Activated naive CD8-positive, alpha-beta T cell treated with anti-CD3 and anti-CD28 coated beads for 36 hours (primary cell): Measurements from ENCODE around the gene MRPL50. TPM values are rescaled to one million over a fixed set of nuclear protein-coding genes. Genes with fewer than 3 reads are reported as not detected.

Experiments used
- DNase-seq: peaks from one replicate; pipeline ENCODE4 v3.0.0; 2021
- H3K27ac Mint-ChIP-seq: one replicate; pipeline ENCODE4 v1.8.0; 2022; ENCODE audit warnings: mild to moderate bottlenecking, moderate library complexity, mixed read lengths
- H3K27me3 Mint-ChIP-seq: one replicate; pipeline ENCODE4 v1.8.0; 2022; ENCODE audit warnings: mild to moderate bottlenecking, mixed read lengths
- H3K36me3 Mint-ChIP-seq: one replicate; pipeline ENCODE4 v1.8.0; 2021; ENCODE audit warnings: mild to moderate bottlenecking, mixed read lengths
- H3K4me1 Mint-ChIP-seq: one replicate; pipeline ENCODE4 v1.8.0; 2021; ENCODE audit warnings: mixed read lengths
- H3K4me3 Mint-ChIP-seq: one replicate; pipeline ENCODE4 v1.8.0; 2022; ENCODE audit warnings: mild to moderate bottlenecking, moderate library complexity, mixed read lengths
- H3K9me3 Mint-ChIP-seq: one replicate; pipeline ENCODE4 v1.8.0; 2022; ENCODE audit warnings: mixed read lengths
- total RNA-seq, 2 experiments: library from RNA; stranded (reverse); gene quantifications; one replicate each; pipeline ENCODE4 v1.2.3, GENCODE V29; 2021

Gene MRPL50
- total RNA-seq, 2 experiments from 2014 or later, result 17.3 to 19.4 TPM

DNA sequence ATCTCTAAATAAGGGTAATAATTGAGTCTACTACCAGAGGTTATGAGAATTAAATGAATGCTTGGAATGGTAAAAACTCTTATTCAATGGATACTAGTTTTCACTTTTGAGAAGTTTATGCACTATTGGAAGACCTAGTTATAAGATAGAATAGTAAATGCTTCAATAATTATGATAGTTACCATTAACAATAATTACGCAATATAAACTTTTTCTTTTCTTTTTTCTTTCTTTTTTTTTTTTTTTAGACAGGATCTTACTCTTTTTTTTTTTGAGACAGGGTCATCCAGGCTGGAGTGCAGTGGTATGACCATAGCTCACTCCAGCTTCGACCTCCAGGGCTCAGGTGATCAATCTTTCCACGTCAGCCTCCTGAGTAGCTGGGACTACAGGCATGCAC, 30.5 kb upstream of the MRPL50 start:
- Mint-ChIP-seq H3K4me1 (no peaks in the 10 kb centered on the region), H3K36me3 (no peaks in the 10 kb centered on the region), H3K27me3 (peaks cover 7% of the 10 kb centered on the region), H3K4me3 (no peak overlapping the region), H3K9me3 (peaks cover 2% of the 10 kb centered on the region), H3K27ac (no peak overlapping the region)
- DNase-seq, result no peak

DNA sequence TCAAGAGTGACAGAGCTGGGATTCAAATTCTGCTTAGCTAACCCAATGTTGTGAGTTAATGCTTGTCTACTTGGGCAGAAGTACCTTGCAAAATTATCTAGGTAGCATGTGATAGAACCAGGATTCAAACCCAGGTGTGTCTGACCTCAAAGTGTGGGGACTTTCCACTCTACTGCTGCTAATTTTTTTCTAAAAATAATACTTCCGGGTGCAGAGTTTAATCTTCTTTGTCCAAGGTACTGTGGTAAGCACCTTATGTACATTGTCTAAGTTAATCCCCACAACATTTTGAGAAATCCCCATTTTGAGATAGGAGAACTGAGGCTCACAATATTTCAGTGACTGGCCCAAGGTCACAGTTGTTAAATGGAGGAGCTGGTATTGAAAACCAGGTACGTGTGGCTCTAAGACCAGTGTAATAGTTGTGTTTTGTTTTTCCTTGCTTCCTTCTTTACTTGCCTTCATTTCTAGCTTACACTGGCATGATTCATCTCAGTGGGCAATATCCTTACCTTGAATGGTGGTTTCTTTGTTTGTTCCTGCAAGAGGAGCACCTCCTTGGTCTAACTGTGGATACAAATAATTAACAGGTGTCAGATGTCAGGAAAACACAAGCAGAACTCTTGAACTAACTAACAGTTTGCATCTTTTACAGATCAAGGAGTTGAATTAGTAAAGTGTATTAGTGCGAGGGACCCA, 29.7 kb upstream of the MRPL50 start:
- H3K27me3 Mint-ChIP-seq, result peaks cover 5% of the 10 kb centered on the region
- H3K36me3 Mint-ChIP-seq, result no peaks in the 10 kb centered on the region
- peaks cover 8% of the 10 kb centered on the region for H3K9me3 Mint-ChIP-seq
- no peak for DNase-seq
- H3K4me1 Mint-ChIP-seq, result no peaks in the 10 kb centered on the region
- no peak overlapping the region for H3K27ac Mint-ChIP-seq
- no peak overlapping the region for H3K4me3 Mint-ChIP-seq

DNA sequence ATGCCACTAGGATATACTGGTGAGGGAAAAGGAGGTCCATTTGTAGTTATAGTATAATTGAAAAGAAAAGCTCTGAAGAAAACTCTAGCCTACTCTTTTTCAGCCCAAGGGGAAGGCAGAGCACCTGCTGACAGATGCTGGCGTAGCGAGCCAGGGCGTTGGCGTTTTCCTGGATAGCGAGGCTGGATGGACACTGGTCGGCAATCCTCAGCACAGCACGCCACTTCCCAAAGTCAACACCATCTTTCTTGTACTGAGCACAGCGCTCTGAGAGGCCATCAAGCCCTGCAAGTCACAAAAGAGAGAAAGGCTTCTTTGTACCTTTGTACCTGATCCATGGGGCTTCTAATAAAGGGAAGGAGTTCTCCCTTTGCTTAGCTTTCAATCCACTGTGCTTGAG, 28.9 kb upstream of the MRPL50 start:
- DNase-seq, result no peak
- Mint-ChIP-seq H3K4me1 (no peaks in the 10 kb centered on the region), H3K36me3 (no peaks in the 10 kb centered on the region), H3K9me3 (peaks cover 9% of the 10 kb centered on the region), H3K4me3 (no peak overlapping the region), H3K27ac (no peak overlapping the region), H3K27me3 (peaks cover 5% of the 10 kb centered on the region)

DNA sequence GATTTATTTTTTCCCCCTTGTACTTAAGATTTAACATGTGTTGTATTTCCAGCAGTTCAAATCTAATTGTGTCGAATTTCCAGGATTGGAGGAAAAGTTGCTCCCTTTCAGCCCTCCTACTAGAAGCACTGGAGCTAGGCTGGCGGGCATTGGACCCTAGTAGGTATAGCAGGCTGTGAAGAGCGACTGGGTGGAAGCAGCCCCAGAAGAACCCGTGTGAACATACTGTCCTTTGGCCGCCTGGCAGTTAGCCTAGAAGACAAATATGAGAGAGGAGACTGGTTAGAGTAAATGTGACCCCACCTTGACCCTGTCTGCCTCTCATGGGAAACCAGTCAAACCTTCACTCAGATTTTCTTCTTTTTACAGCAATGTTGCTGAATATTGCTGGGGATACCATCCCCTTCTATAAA, 23.2 kb upstream of the MRPL50 start:
- no peaks in the 10 kb centered on the region for H3K4me1 Mint-ChIP-seq
- no peak overlapping the region for H3K4me3 Mint-ChIP-seq
- no peaks in the 10 kb centered on the region for H3K27me3 Mint-ChIP-seq
- no peak for DNase-seq
- H3K36me3 Mint-ChIP-seq, result peaks cover 24% of the 10 kb centered on the region
- peaks cover 41% of the 10 kb centered on the region for H3K9me3 Mint-ChIP-seq
- H3K27ac Mint-ChIP-seq, result no peak overlapping the region

DNA sequence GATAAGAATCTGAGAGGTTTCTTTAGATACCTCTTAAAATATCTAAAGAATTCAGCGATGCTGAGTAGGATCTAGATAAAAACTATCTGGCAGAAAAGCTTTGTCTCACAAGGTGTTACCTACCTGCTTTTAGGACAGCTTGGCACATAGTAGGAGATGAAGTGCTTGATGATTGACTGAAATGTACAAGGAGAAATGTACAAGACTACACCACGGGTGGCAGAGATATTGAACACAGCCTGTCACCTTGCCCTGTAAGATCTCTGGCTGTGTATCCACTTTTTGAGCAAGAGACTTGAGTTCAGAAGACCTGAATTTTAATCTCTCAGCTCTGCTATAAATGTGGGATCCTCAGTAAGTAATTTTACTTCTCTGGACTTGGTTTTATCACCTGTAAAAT, 21.4 kb upstream of the MRPL50 start:
- Mint-ChIP-seq H3K4me3 (no peak overlapping the region), H3K4me1 (no peaks in the 10 kb centered on the region), H3K27ac (no peak overlapping the region), H3K36me3 (peaks cover 34% of the 10 kb centered on the region), H3K9me3 (peaks cover 47% of the 10 kb centered on the region), H3K27me3 (no peaks in the 10 kb centered on the region)
- DNase-seq, result no peak

DNA sequence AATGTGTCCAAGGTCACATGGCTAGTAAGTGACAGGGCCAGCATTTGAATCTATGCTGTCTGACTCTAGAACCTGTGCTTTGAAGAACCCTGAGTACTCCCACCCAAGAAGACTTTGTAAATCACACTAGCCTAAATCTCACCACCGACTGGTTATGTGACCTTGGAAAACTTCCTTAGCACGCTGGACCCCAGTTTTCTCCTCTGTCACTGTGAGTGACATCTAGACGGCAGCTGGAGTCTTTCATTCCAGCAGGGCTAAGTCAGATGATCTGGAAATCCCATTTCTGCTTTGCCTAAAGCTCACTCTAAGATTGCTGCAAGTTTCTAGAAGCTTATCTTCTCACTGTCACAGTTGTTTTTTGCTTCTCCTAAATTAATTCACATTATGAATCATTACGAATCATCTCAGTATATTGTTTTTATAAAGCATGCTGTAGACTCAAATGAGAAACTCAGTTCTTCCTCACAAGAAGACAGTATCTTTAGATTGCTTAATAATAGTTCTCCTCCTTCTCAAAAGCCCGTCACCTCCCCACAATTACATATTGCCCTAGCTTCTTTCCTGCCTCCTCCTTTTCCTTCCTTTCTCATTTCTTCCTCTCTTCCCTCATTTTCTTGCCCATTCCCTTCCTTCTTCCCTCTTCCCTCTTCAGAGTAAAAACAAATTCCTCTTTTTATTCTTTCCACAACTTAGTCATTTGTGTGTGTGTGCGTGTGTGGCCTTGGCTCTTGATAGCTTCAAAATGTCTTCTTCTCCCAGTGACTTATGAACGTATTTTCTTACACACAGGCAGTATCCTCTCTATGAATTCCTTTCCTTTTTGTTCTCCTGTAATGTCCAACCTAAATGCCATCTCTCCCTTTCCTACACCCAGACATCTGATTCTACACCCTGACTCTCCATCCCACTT, 20.4 kb upstream of the MRPL50 start:
- no peak for DNase-seq
- H3K4me3 Mint-ChIP-seq, result no peak overlapping the region
- H3K27ac Mint-ChIP-seq, result no peak overlapping the region
- H3K4me1 Mint-ChIP-seq, result no peaks in the 10 kb centered on the region
- peaks cover 42% of the 10 kb centered on the region for H3K36me3 Mint-ChIP-seq
- H3K27me3 Mint-ChIP-seq, result no peaks in the 10 kb centered on the region
- peaks cover 50% of the 10 kb centered on the region for H3K9me3 Mint-ChIP-seq

DNA sequence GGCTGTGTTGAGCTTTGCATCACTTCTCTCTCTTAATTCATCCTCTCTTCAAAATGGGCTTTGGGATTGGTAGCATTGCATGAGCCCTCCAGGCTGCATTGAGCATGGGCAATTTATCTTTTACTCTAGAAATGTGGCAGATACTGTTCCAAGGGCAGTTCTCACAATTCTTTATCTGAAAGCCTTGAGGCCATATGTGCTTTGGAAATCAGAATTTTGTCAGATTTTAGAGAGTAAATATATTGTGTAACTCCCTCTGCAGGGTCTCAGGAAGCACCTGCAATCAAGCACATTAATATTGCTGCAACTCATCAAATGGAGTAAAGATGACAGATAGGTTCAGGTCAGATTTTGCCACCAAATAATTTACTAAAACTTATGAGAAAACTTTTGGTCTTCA, 19.6 kb upstream of the MRPL50 start:
- Mint-ChIP-seq H3K27ac (no peak overlapping the region), H3K36me3 (peaks cover 50% of the 10 kb centered on the region), H3K27me3 (no peaks in the 10 kb centered on the region), H3K9me3 (peaks cover 53% of the 10 kb centered on the region), H3K4me3 (no peak overlapping the region), H3K4me1 (no peaks in the 10 kb centered on the region)
- DNase-seq, result no peak

DNA sequence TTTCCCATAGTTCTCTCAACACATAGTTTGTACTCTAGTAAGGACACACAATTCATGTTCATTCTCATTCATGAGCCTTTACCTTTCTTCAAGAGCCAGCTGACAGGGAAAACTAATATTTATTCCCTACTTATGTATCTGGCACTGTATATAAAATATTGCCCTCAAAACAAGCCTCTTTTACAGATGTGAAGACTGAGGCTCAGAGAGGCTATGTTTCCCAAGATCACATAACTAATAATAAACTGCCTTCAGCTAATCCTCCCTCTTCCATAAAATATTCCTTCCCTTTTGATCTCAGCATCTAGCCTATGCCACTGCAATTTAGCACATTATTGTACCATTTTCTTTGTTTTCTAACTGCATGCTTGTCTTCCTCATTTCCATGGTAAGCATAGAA, 19.0 kb upstream of the MRPL50 start:
- no peak for DNase-seq
- H3K27me3 Mint-ChIP-seq, result no peaks in the 10 kb centered on the region
- H3K27ac Mint-ChIP-seq, result no peak overlapping the region
- H3K4me1 Mint-ChIP-seq, result no peaks in the 10 kb centered on the region
- H3K4me3 Mint-ChIP-seq, result no peak overlapping the region
- peaks cover 57% of the 10 kb centered on the region for H3K9me3 Mint-ChIP-seq
- peaks cover 54% of the 10 kb centered on the region for H3K36me3 Mint-ChIP-seq

DNA sequence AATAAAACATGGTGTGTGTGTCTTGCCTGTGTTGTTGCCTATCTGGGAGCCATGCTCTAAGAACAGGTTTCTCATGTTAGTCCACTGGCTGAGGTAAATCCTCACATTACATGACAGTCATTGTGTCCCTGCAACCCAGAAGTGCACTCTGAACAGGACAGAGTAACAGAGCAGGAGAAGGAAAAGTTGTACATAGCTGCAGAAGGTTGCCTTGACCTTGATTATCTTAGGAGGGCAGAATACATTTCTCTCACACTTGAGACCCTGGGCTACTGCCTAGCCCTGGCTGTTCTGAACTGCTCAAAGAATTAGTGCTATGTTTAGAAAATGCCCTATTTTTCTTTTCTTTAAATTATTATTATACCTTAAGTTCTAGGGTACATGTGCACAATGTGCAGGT, 17.2 kb upstream of the MRPL50 start:
- no peaks in the 10 kb centered on the region for H3K4me1 Mint-ChIP-seq
- no peak overlapping the region for H3K4me3 Mint-ChIP-seq
- no peaks in the 10 kb centered on the region for H3K27me3 Mint-ChIP-seq
- peaks cover 63% of the 10 kb centered on the region for H3K36me3 Mint-ChIP-seq
- no peak for DNase-seq
- H3K9me3 Mint-ChIP-seq, result peaks cover 61% of the 10 kb centered on the region
- no peak overlapping the region for H3K27ac Mint-ChIP-seq

DNA sequence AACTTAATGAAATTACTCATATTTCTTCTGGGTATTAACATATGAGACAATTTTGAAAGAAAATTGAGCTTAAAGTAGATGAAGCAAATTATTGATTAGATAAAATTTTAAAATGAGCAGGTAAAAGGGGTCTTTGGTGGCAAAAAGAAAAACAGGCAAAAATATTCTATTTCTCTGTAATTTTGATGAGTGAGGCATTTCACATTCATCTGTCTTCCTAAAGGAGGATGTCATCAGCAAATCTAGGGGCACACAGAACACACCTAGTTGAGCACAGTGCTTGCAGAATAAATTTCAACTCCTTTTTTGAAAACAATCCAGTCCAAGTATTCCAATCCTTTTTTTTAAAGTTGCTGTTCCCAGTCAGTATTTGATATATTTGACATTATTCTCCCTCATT, 16.4 kb upstream of the MRPL50 start:
- no peak overlapping the region for H3K27ac Mint-ChIP-seq
- no peak overlapping the region for H3K4me3 Mint-ChIP-seq
- DNase-seq, result no peak
- no peaks in the 10 kb centered on the region for H3K4me1 Mint-ChIP-seq
- no peaks in the 10 kb centered on the region for H3K27me3 Mint-ChIP-seq
- H3K9me3 Mint-ChIP-seq, result peaks cover 62% of the 10 kb centered on the region
- peaks cover 66% of the 10 kb centered on the region for H3K36me3 Mint-ChIP-seq

DNA sequence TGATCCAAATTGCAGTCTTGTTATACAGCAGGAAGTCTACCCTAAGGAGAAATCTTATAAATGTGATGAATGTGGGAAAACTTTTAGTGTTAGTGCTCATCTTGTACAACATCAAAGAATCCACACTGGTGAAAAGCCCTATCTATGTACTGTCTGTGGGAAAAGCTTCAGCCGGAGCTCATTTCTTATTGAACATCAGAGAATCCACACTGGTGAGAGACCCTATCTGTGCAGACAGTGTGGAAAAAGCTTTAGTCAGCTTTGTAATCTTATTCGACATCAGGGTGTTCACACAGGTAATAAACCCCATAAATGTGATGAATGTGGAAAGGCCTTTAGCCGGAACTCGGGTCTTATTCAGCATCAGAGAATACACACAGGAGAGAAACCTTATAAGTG, 10.7 kb upstream of the MRPL50 start:
- Mint-ChIP-seq H3K36me3 (peaks cover 87% of the 10 kb centered on the region), H3K4me1 (no peaks in the 10 kb centered on the region), H3K27ac (no peak overlapping the region), H3K27me3 (no peaks in the 10 kb centered on the region), H3K9me3 (peaks cover 78% of the 10 kb centered on the region), H3K4me3 (no peak overlapping the region)
- DNase-seq, result no peak

DNA sequence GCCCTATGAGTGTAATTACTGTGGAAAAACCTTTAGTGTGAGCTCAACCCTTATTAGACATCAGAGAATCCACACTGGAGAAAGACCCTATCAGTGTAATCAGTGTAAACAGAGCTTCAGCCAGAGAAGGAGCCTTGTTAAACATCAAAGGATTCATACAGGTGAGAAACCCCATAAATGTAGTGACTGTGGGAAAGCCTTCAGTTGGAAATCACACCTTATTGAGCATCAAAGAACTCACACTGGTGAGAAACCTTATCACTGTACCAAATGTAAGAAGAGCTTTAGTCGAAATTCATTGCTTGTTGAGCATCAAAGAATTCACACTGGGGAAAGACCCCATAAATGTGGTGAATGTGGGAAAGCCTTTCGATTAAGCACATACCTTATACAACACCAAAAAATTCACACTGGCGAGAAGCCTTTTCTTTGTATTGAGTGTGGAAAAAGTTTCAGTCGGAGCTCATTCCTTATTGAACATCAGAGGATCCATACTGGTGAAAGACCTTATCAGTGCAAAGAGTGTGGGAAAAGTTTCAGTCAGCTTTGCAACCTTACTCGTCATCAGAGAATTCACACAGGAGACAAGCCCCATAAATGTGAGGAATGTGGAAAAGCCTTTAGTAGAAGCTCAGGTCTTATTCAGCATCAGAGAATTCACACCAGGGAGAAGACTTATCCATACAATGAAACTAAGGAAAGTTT, 10.1 kb upstream of the MRPL50 start:
- Mint-ChIP-seq H3K4me1 (no peaks in the 10 kb centered on the region), H3K4me3 (no peak overlapping the region), H3K27me3 (no peaks in the 10 kb centered on the region), H3K27ac (no peak overlapping the region), H3K9me3 (peaks cover 77% of the 10 kb centered on the region), H3K36me3 (peaks cover 88% of the 10 kb centered on the region)
- DNase-seq, result no peak

DNA sequence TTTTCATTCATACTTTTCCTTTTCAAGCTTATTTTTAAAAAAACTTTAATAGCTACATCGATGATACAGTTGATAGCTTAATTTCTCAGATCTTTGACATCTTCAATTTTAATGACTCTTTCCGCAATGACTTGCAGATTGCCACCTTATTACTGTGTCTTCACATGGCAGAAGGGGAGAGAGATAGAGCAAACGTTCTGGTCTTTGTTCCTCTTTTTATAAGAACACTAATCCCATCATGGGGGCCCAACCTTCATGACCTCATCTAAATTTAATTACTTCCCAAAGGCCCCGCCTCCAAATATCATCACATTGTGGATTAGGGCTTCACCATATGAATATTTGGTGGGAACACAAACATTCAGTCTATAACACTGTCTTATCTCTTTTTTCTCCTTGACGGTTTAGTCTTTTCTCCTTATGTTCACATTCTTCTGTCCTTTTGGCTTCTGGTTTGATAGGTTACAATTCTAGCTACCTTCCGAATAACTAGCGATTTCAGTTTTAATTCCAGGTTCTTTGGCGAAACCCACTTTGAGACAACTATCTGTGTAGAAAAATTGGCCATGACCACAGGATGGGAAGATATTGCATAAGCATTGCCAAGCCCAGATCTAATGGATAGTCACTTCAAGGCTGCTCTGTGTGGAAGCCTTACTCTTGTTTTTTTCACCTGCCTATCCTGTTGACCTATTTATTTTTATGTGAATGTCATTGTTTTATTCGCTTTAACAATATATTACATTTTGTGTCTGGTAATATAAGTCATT, 5.3 kb upstream of the MRPL50 start:
- Mint-ChIP-seq H3K27ac (no peak overlapping the region), H3K9me3 (peaks cover 59% of the 10 kb centered on the region), H3K4me1 (peaks cover 25% of the 10 kb centered on the region), H3K27me3 (no peaks in the 10 kb centered on the region), H3K36me3 (peaks cover 84% of the 10 kb centered on the region), H3K4me3 (no peak overlapping the region)
- no peak for DNase-seq

DNA sequence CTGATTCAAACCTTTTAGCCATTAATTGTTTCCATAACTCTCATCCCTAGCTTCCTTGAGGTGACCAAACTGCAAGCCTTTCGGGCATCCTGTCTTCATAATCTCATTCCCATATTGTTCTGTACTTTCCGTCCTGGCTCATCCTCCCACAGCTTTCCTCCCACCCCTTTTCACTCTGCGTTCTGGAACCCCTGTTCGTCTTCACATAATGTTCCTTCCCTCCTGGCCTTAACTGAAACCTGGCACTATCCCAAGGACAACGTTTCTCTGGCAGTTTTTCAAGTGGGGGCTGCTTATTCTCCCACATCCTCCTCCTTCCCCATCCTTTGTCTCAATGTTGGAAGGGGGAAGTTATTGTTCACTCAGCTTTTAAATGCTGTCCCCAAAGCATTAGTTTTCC, 1.7 kb upstream of the MRPL50 start:
- no peak for DNase-seq
- Mint-ChIP-seq H3K4me1 (peaks cover 36% of the 10 kb centered on the region), H3K27ac (peak overlapping the region; percentile 59), H3K9me3 (peaks cover 34% of the 10 kb centered on the region), H3K36me3 (peaks cover 75% of the 10 kb centered on the region), H3K4me3 (peak overlapping the region; percentile 89), H3K27me3 (no peaks in the 10 kb centered on the region)

DNA sequence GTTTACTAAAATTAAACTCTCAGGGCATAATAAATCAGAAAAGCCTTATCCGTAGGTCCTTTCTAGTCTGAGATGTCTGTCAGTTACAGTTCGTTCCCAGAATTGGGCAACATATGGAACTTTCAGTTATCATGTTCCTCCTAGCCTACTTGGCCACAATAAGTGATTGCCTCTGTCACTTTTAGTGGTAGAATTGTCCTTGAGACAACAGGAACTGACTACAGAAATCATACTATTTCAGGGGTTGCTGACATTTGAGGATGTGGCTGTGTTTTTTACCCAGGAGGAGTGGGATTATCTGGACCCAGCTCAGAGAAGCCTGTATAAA, 1.2 kb upstream of the MRPL50 start:
- Mint-ChIP-seq H3K27me3 (no peaks in the 10 kb centered on the region), H3K27ac (peak overlapping the region; percentile 96), H3K4me1 (peaks cover 39% of the 10 kb centered on the region), H3K4me3 (peak overlapping the region; percentile 89), H3K9me3 (peaks cover 32% of the 10 kb centered on the region), H3K36me3 (peaks cover 75% of the 10 kb centered on the region)
- DNase-seq, result no peak
